Stimulated activated CD8-positive, alpha-beta memory T cell treated with anti-CD3 and anti-CD28 coated beads, Interleukin-15, amount 100 ng/mL, for 48 hours (primary cell): ENCODE data around the gene CD47.

ENCODE experiments used
- DNase-seq, 2 donors: peaks; one replicate each; pipeline ENCODE4 v3.0.0-alpha.2; 2020; ENCODE audit warnings: low read depth in 2 of 2

The CD47 gene

GRCh38 chr3:108091498-108092250, 843 bp upstream of the CD47 start:
- DNase-seq, result no peak

GRCh38 chr3:108090049-108090700, 656 bp downstream of the CD47 start:
- DNase-seq, result peak; percentile 26 to 53

GRCh38 chr3:108089579-108089978, 1.3 kb downstream of the CD47 start:
- no peak for DNase-seq

GRCh38 chr3:108088697-108089096, 2.1 kb downstream of the CD47 start:
- DNase-seq, result peak; percentile 22 to 34

GRCh38 chr3:108088146-108088545, 2.7 kb downstream of the CD47 start:
- DNase-seq, result no peak

GRCh38 chr3:108086653-108087052, 4.2 kb downstream of the CD47 start:
- no peak for DNase-seq

GRCh38 chr3:108085810-108086350, 5.0 kb downstream of the CD47 start:
- no peak for DNase-seq

- DNase-seq, result no peak
These were observed 5.5 kb downstream of the CD47 start for GRCh38 chr3:108085370-108085769.

- DNase-seq, result no peak
These were observed 11.0 kb downstream of the CD47 start for GRCh38 chr3:108079877-108080276.

GRCh38 chr3:108079043-108079442, 11.8 kb downstream of the CD47 start:
- DNase-seq, result no peak

- DNase-seq, result no peak
These were observed 14.3 kb downstream of the CD47 start for GRCh38 chr3:108076564-108076963.

- DNase-seq, result no peak
These were observed 16.9 kb downstream of the CD47 start for GRCh38 chr3:108073764-108074431.

GRCh38 chr3:108071368-108071767, 19.5 kb downstream of the CD47 start:
- no peak for DNase-seq

GRCh38 chr3:108070356-108070755, 20.5 kb downstream of the CD47 start:
- no peak for DNase-seq

- DNase-seq, result no peak
These were observed 23.1 kb downstream of the CD47 start for GRCh38 chr3:108067768-108068167.

- DNase-seq, result no peak
These were observed 25.7 kb downstream of the CD47 start for GRCh38 chr3:108065096-108065495.

- DNase-seq, result no peak
These were observed 26.4 kb downstream of the CD47 start for GRCh38 chr3:108064293-108064887.

- DNase-seq, result no peak
These were observed 28.8 kb downstream of the CD47 start for GRCh38 chr3:108062051-108062450.

- DNase-seq, result no peak
These were observed 30.5 kb downstream of the CD47 start for GRCh38 chr3:108060331-108060730.

- DNase-seq, result no peak
These were observed 34.9 kb downstream of the CD47 start for GRCh38 chr3:108055931-108056330.

- no peak for DNase-seq
These were observed 35.9 kb downstream of the CD47 start for GRCh38 chr3:108054935-108055334.

- no peak for DNase-seq
These were observed 37.3 kb downstream of the CD47 start for GRCh38 chr3:108053483-108053882.
